ENCODE data around the gene IL33. TPM values are rescaled to one million over a fixed set of nuclear protein-coding genes. Genes with fewer than 3 reads are reported as not detected.

The IL33 gene
- total and polyA plus RNA-seq, 2 donors (not counting 1 experiment from before 2014, with no cell fraction given): 1.3 to 2.0 TPM

GRCh38 chr9:6197330-6197729, 18.3 kb upstream of the IL33 start:
- TF ChIP-seq EZH2 (IDR thresholded peaks at IDR 0.05; ENCODE audit: low read length, missing control alignments): no peak
- TF ChIP-seq, protein P1, sequence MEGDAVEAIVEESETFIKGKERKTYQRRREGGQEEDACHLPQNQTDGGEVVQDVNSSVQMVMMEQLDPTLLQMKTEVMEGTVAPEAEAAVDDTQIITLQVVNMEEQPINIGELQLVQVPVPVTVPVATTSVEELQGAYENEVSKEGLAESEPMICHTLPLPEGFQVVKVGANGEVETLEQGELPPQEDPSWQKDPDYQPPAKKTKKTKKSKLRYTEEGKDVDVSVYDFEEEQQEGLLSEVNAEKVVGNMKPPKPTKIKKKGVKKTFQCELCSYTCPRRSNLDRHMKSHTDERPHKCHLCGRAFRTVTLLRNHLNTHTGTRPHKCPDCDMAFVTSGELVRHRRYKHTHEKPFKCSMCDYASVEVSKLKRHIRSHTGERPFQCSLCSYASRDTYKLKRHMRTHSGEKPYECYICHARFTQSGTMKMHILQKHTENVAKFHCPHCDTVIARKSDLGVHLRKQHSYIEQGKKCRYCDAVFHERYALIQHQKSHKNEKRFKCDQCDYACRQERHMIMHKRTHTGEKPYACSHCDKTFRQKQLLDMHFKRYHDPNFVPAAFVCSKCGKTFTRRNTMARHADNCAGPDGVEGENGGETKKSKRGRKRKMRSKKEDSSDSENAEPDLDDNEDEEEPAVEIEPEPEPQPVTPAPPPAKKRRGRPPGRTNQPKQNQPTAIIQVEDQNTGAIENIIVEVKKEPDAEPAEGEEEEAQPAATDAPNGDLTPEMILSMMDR (conservative IDR thresholded peaks at IDR 0.05 in 1 of 2, IDR thresholded peaks at IDR 0.05 in 1 of 2; ENCODE audit: low read depth in 1 of 2, low read length in 2 of 2): peak; percentile 42 to 48
- Histone ChIP-seq H4K20me1 (ENCODE audit: control insufficient read depth, extremely low read depth, insufficient read depth, low read length) (no peaks in the 10 kb centered on the region), H3K27me3 (ENCODE audit: control insufficient read depth, insufficient read depth, low read length) (no peaks in the 10 kb centered on the region), H2AFZ (ENCODE audit: low read length) (no peak overlapping the region), H3K9me3 (ENCODE audit: control insufficient read depth, insufficient read depth, low read depth, low read length) (no peaks in the 10 kb centered on the region), H3K27ac (ENCODE audit: insufficient read depth, low read length) (no peak overlapping the region), H3K79me2 (ENCODE audit: control insufficient read depth, insufficient read depth, low read length) (no peaks in the 10 kb centered on the region), H3K4me2 (ENCODE audit: extremely low read depth, insufficient read depth, low read length) (no peak overlapping the region), H3K9ac (ENCODE audit: insufficient read depth, low read length) (no peak overlapping the region), H3K4me1 (ENCODE audit: control insufficient read depth, extremely low read depth, insufficient read depth, low read length) (no peaks in the 10 kb centered on the region), H3K36me3 (ENCODE audit: control insufficient read depth, insufficient read depth, low read length) (no peaks in the 10 kb centered on the region), H3K4me3 (replicated peaks in 1 of 4; ENCODE audit: control extremely low read depth in 1 of 4, insufficient read depth in 1 of 4, low read depth in 3 of 4, low read length in 4 of 4) (no peak overlapping the region)
- DNase-seq (ENCODE audit: low read depth in 2 of 2): peak in 1 of 2 donors; percentile 24

GRCh38 chr9:6198251-6198650, 17.4 kb upstream of the IL33 start:
- Histone ChIP-seq H3K27me3 (ENCODE audit: control insufficient read depth, insufficient read depth, low read length) (no peaks in the 10 kb centered on the region), H3K79me2 (ENCODE audit: control insufficient read depth, insufficient read depth, low read length) (no peaks in the 10 kb centered on the region), H2AFZ (ENCODE audit: low read length) (no peak overlapping the region), H3K4me3 (replicated peaks in 1 of 4; ENCODE audit: control extremely low read depth in 1 of 4, insufficient read depth in 1 of 4, low read depth in 3 of 4, low read length in 4 of 4) (no peak overlapping the region), H3K9me3 (ENCODE audit: control insufficient read depth, insufficient read depth, low read depth, low read length) (no peaks in the 10 kb centered on the region), H4K20me1 (ENCODE audit: control insufficient read depth, extremely low read depth, insufficient read depth, low read length) (no peaks in the 10 kb centered on the region), H3K4me1 (ENCODE audit: control insufficient read depth, extremely low read depth, insufficient read depth, low read length) (no peaks in the 10 kb centered on the region), H3K4me2 (ENCODE audit: extremely low read depth, insufficient read depth, low read length) (no peak overlapping the region), H3K9ac (ENCODE audit: insufficient read depth, low read length) (no peak overlapping the region), H3K27ac (ENCODE audit: insufficient read depth, low read length) (no peak overlapping the region), H3K36me3 (ENCODE audit: control insufficient read depth, insufficient read depth, low read length) (no peaks in the 10 kb centered on the region)
- TF ChIP-seq, protein P1 (conservative IDR thresholded peaks at IDR 0.05 in 1 of 2, IDR thresholded peaks at IDR 0.05 in 1 of 2; ENCODE audit: low read depth in 1 of 2, low read length in 2 of 2): no peak
- TF ChIP-seq EZH2 (IDR thresholded peaks at IDR 0.05; ENCODE audit: low read length, missing control alignments): no peak
- no peak for DNase-seq (ENCODE audit: low read depth in 2 of 2)

GRCh38 chr9:6199596-6199995, 16.0 kb upstream of the IL33 start:
- Histone ChIP-seq H3K79me2 (ENCODE audit: control insufficient read depth, insufficient read depth, low read length) (no peaks in the 10 kb centered on the region), H4K20me1 (ENCODE audit: control insufficient read depth, extremely low read depth, insufficient read depth, low read length) (no peaks in the 10 kb centered on the region), H3K9me3 (ENCODE audit: control insufficient read depth, insufficient read depth, low read depth, low read length) (no peaks in the 10 kb centered on the region), H3K4me1 (ENCODE audit: control insufficient read depth, extremely low read depth, insufficient read depth, low read length) (no peaks in the 10 kb centered on the region), H2AFZ (ENCODE audit: low read length) (no peak overlapping the region), H3K27me3 (ENCODE audit: control insufficient read depth, insufficient read depth, low read length) (no peaks in the 10 kb centered on the region), H3K27ac (ENCODE audit: insufficient read depth, low read length) (no peak overlapping the region), H3K36me3 (ENCODE audit: control insufficient read depth, insufficient read depth, low read length) (no peaks in the 10 kb centered on the region), H3K9ac (ENCODE audit: insufficient read depth, low read length) (no peak overlapping the region), H3K4me3 (replicated peaks in 1 of 4; ENCODE audit: control extremely low read depth in 1 of 4, insufficient read depth in 1 of 4, low read depth in 3 of 4, low read length in 4 of 4) (no peak overlapping the region), H3K4me2 (ENCODE audit: extremely low read depth, insufficient read depth, low read length) (no peak overlapping the region)
- no peak for DNase-seq (ENCODE audit: low read depth in 2 of 2)
- TF ChIP-seq EZH2 (IDR thresholded peaks at IDR 0.05; ENCODE audit: low read length, missing control alignments): no peak
- TF ChIP-seq, protein P1 (conservative IDR thresholded peaks at IDR 0.05 in 1 of 2, IDR thresholded peaks at IDR 0.05 in 1 of 2; ENCODE audit: low read depth in 1 of 2, low read length in 2 of 2): no peak

Measured in fibroblast of lung (primary cell).